GM18868 (cell line): ENCODE results near the gene IL12A.
A peak's percentile ranks its signal among the peaks of the same experiment; 100 is the strongest.

Experiments used
- ATAC-seq: cut with Tn5 transposase; IDR thresholded peaks from one replicate; pipeline ENCODE4 v1.9.1; 2021; ENCODE audit warnings: mild to moderate bottlenecking, moderate library complexity; ENCODE audit not compliant: unreplicated experiment

Gene IL12A

DNA sequence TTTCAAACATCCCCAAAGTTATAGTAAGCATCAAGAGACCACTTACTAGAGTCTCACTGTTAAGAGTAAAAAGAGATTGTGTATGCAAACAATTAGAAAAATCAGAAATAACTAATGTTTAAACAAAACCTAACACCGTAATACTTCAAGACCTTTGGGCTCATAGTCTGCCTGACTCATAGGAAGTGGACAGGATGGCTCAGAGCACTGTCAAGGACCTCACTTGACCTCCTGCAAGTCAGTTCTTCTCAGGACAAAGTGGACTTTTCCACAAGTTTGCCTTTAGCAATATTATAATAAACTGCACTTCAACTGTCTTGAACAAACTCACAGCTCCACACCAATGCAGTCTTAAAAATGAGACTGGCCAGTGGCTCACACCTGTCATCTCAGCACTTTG is 34.8 kb downstream of the IL12A start:
- no peak for ATAC-seq

DNA sequence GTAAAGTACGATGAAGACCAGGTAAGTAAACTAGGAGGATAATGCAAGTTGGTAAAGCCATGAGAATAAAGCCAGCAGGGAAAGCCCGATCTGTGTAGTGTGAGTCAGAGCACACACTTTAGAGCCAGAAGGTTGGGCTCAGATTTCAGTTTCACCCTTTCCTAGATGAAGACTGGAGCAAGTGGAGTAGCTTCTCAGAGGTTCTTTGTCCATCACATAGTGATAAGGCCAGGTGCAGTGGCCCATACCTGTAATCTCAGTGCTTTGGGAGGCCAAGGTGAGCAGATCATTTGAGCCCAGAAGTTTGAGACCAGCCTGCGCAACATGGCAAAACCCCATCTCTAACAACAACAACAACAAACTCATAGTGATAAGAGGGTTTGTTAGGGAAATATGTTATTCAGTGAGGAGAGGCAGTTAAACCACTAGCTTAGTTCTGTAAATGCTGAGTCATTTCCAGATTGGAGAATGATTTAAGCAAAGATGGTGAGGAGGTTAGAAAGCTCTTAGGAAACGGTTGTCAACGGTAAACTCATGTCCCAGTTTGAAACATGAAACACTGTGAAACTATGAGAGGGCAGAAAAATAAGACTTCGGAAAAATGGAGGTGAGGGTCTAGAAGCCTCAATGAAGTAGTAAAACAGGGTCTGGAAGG is 39.0 kb downstream of the IL12A start:
- peak; percentile 90 for ATAC-seq

DNA sequence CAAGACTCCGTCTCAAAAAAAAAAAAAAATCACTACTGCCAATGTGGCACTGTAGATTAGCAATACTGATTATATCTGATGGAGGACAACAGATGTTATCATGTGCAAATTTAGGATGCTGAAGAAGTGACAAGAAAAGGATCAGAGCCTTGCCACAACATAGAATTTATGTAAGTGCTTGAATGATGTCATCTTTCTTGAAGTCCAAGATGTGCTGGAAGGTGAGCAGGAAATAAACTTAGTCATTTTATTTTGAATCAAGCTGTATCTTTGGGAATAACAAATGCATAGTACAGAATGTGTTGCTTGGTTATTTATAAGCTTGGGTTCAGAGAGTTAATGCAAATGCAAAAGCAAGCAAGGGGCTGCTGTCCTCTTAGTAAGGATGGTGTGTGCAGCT is 47.1 kb downstream of the IL12A start:
- ATAC-seq: no peak

GRCh38 chr3:160038862-160039562 is 50.4 kb downstream of the IL12A start:
- ATAC-seq: peak; percentile 56

GRCh38 chr3:160040181-160040580 is 51.5 kb downstream of the IL12A start:
- ATAC-seq: no peak

DNA sequence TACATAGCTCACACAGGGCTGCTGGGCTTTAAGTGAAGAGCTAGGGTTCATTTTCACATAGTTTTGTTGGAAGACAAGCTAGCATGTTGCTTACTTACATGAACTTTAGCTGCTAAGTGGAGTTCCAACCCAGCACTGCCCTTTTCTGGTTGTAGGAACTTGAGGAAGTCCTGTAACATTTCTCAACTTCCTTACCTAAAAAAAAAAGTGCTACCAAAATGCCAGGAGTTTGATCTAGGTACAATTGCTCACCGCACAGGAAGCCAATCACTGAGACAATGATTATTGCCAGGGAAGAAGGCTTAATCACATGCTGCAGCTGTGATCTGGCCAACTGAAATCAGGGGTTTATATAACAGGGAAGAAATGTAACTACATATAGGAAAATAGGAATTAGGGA is 52.8 kb downstream of the IL12A start:
- no peak for ATAC-seq

DNA sequence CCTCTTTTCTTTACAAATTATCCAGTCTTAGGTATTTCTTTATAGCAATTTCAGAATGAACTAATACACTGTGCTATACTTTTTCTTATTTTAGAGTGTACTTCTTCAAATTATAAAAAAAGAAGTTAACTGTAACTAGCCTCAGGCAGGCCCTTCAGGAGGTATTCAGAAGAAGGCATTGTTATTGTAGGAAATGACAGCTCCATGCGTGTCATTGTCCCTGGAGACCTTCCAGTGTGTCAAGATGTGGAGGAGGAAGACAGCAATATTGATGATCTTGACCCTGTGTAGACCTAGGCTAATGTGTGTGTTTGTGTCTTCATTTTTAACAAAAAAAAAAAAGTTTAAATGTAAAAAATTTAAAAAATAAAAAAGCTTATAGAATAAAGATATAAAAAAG is 55.5 kb downstream of the IL12A start:
- ATAC-seq: no peak
